H1 (cell line): ENCODE results near the gene MOG. TPM values are rescaled to one million over a fixed set of nuclear protein-coding genes. Genes with fewer than 3 reads are reported as not detected.

Experiments used
- ASH2L ChIP-seq: fragments of 200-600, 300-600 bp; sonication (generic); IDR thresholded peaks from one replicate; pipeline ENCODE4 v1.7.1; 2017; ENCODE audit warnings: low read length
- NRF1 ChIP-seq: IDR thresholded peaks from 2 replicates; pipeline ENCODE4 v1.6.1; 2011; ENCODE audit warnings: mild to moderate bottlenecking, low read depth, low read length, improper control_type of control experiment
- polyA plus RNA-seq, 7 experiments: library from polyadenylated mRNA; depleted of rRNA in 3 of 7; stranded (reverse) in 5 of 7; unstranded in 2 of 7; fragments of >200 nt in 5 of 7; fragments of 200-250 nt in 2 of 7; gene quantifications; 1 replicate in 5 of 7; 2 replicates in 1 of 7; 4 replicates in 1 of 7; pipeline versions ENCODE4 v1.2.1 to v1.2.3, GENCODE V29; 2011 to 2013; ENCODE audit warnings: missing spikeins in 2 of 7, mixed read lengths in 2 of 7
- total RNA-seq: library from RNA; stranded (reverse); fragmentation: NEBNext Ultra II Directional; extraction: Animal tissue kit (Norgen Biotek cat#: 25700); gene quantifications from 2 replicates; pipeline ENCODE4 v1.2.1, GENCODE V29; 2021

The MOG gene
- total and polyA plus RNA-seq, 2 of the 8 experiments (the other 6 are each of a cell fraction or from before 2014, with no cell fraction given) = 0.17 to 0.86 TPM

DNA sequence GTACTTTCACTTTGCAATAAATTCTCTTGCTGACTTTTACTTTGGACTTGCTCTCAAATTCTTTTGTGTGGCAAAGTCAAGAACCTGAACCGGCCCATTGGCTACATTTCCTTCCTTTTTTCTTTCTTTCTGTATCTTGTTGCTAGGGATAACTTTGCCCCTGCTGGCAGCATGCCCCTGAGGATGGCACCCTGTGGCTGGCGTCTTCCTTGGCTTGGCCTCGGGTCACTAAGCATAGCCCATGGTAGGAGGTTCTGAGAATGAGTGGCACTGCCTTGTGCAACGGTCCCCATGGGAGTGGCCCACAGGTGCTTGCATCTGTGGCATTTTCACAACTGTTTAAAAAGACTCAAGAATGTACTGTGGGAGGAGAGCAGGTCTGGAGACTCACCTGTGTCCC is 52.3 kb downstream of the MOG start (continued):
- no peak for TF ChIP-seq NRF1
- no peak for TF ChIP-seq ASH2L
